Urothelium cell line (cell line): ENCODE data around the gene HOXA4.

ENCODE experiments used
- DNase-seq: peaks from one replicate; pipeline ENCODE4 v3.0.0; 2011; ENCODE audit warnings: low spot score, mixed read lengths
- FAIRE-seq: peaks from 2 replicates; lab custom pipeline; 2011; peaks lifted over from hg19 to GRCh38; lab: Jason Lieb, UNC

The HOXA4 gene

GRCh38 chr7:27138472-27138871 lies 7.9 kb upstream of the HOXA4 start:
- FAIRE-seq (no peak), DNase-seq (no peak)

GRCh38 chr7:27137640-27138315 lies 7.2 kb upstream of the HOXA4 start:
- FAIRE-seq (no peak), DNase-seq (no peak)

- no peak for DNase-seq
These were observed 3.8 kb upstream of the HOXA4 start for GRCh38 chr7:27134392-27134791.

DNA sequence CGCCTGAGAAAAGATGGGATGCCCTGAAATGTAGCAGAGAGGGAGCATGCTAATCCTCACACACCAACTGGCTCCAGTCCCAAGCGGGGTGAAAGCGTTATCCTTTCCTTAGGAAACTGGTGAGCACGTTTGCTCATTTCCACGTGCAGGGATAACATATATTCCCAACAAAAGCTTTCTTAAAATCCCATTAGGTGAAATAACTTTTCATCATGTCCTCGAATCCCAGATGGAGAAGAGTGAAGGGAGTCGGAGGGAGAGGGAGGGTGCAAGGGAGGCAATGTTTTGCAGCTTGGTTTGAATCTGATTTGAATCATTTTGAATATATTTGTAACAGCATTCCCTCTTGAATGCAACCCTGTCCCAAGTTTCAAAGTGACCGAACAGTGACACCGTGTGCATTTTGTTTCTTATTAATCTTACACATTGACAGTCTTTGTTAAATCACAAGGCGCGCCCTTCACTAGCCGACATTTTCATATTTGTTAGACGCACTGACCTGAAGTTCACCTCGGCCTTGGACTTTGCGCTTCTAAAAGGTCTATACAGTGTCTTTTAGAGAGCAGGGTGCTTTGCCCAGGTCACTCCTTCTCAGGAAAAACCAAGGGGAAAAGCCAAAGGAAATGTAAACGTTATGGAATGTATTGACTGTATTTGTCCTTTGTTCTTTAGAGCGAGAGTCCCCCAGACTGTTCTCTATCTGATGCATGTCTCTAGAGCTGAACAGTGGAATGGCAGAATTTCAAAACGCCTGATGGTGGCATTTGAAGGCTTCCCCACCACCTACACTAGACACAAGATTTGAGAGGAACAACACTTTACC lies 3.1 kb upstream of the HOXA4 start:
- FAIRE-seq (no peak), DNase-seq (no peak)

More at GRCh38 chr7:27134392-27134791, 3.8 kb upstream of the HOXA4 start:
- no peak for FAIRE-seq

GRCh38 chr7:27132978-27133377 lies 2.4 kb upstream of the HOXA4 start:
- no peak for DNase-seq
- FAIRE-seq = no peak

GRCh38 chr7:27132214-27132613 lies 1.7 kb upstream of the HOXA4 start:
- FAIRE-seq = no peak

DNA sequence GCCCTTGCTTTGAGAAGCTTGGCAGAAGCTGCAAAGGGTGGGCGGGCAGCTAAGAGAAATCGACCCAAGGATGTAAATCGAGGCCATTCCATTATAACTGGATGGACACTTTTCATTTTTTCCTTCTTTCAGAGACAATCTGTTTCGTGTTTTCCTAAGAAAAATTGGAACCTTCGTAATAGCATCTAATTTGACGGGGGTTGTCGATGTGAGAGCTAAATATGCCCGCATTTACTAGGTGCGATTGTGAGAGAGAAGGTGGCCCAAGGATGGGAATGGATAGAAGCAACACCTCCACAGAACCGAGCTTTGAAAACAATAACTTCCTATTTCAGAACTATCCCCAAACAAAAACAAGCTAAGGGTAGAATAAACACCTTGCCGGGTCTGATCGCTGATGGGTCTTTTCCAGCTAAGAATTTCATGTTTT lies 848 bp upstream of the HOXA4 start:
- no peak for FAIRE-seq
- DNase-seq = no peak

More at GRCh38 chr7:27132214-27132613, 1.7 kb upstream of the HOXA4 start:
- DNase-seq = no peak

GRCh38 chr7:27129729-27130539 lies 623 bp downstream of the HOXA4 start:
- peak; percentile 42 for FAIRE-seq
- DNase-seq = peak; percentile 83

DNA sequence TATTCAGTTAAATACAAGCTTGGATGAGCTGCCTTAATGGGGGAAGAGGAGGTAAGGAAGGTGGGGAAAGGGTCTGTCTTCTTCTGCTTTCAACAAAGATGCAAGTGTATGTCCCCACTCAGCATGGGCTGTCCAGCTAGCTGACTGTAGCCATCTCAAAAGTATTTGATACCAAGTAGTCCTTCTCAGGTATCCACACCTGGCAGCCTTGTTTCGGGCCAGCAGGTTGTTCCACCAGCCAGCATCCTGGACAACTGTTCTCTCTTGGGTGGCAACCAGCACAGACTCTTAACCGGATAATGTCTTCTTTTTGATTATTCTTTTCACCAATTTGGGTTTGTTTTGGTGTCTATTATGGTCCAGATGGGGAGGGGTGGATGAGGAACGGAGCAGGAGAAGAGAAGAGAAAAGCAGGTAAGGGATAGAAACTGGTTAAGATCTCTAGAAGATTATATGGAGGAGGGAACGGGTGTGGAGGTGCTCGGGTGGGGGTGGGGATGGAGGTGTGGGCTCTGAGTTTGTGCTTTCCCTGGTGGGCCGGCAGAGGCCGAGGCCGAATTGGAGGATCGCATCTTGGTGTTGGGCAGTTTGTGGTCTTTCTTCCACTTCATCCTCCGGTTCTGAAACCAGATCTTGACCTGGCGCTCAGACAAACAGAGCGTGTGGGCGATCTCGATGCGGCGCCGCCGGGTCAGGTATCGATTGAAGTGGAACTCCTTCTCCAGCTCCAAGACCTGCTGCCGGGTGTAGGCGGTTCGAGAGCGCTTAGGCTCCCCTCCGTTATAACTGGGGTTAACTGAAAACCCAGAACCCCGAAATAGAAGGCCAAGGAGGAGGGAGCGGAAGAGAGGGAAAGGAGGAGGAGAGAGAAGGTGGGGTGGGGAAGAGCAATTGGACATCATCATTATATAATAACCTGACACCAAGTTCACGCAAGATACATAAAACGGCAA lies 1.5 kb downstream of the HOXA4 start:
- FAIRE-seq (no peak), DNase-seq (no peak)

DNA sequence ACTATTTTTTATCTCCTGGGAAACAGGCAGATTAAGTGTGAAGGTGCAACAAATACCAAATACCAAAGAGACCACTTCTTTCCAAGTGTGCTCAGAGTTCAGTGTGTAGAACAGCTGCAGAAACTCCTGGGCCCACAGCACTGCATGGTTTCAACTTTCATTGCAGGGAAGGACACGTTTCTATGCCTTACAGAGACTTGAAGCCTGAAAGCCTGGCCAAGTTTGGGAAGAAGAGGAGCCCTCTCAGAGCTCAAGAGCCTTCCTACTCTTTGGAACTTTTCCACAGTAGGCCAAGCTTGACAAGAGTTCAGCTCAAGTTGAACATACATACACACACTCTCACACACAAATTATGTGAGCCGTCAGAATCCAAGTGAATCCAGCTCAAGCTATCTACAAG lies 2.5 kb downstream of the HOXA4 start:
- DNase-seq (no peak), FAIRE-seq (peak; percentile 13)

GRCh38 chr7:27126596-27127327 lies 3.8 kb downstream of the HOXA4 start:
- FAIRE-seq = no peak
- DNase-seq = no peak

DNA sequence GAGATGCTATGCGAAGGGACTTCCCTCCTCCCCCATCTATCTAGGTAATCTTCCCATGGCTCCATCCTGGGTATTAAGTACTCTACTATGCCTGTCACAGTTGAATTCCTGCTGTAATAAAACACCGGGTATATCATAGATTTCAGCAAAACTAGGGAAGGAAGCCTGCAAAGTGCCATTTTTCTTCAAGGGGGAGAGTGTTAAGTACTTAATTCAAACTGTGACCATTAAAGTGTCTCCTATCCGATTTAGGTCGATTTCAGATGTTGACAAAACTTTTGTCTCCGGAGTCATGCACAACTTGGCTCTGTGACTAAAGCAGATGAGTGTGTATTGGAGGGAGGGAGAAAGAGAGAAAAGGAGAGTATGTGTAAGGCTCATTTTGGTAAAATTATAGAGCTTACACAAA lies 4.6 kb downstream of the HOXA4 start:
- DNase-seq (no peak), FAIRE-seq (no peak)

- no peak for FAIRE-seq
These were observed 5.5 kb downstream of the HOXA4 start for GRCh38 chr7:27124902-27125689.

DNA sequence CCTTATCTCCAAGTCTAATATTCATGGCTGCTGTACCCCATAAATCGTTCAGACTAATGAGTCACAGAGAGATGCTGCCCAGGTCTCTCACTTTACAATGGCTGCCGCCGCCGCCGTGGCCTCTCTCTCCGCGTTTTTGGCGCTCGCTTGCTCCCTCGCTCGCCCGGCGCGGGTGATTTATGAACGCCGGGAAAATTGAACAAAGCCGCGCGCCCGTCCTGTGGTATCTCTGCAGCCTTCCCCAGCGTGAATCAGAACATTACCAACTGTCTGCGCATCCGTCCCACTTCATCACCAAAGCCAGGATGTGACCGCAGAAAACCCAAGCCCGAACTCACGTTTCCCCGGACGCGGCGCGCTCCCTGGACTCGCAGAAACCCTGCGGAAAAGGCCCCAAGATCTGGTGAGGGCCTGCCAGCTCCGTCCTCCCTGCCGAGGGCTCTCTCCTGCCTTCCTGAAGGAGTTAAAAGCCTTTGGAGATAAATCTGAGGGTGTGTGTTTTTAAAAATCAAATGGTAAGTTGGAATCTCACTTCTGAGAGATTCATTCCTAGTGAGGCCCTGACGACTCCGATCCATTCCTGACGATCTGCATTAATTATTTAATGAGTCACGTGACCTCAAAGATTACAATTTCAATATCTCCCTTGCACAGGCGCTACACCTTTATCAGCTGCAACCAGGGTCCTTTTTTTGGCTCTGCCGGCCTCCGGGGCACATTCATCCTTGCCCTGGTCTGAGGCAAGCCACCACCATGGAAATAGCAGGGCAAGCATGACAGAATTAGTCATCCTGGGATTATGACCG lies 6.3 kb downstream of the HOXA4 start:
- FAIRE-seq = no peak
- DNase-seq = no peak

More at GRCh38 chr7:27124902-27125689, 5.5 kb downstream of the HOXA4 start:
- no peak for DNase-seq

DNA sequence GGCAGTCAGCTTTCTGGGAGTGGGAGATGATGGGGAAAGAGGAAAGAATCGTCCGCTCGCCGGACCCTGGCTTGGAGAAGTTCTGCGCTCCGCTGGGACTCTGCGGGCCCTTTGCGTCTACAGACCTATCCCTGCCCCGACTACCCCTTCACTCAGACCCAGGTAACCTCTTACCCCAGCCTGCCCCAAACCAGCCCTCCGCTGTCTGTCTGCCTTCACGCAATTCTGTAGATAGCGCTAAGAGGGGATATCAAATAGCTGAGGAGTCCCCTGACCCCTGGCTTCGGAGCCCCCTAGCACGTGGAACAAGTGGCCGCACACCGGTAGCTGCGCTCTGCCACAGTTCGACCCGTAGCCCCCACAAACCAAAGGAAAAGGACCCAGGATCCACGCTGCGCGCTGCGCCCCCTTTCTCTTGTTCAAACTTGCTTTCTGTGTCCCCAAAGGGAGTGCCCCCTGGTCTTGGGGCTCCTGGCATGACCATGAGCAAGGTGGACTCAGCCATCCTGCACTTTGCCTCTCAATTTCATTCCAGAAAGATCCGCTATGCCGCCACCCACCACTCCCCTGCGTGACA lies 7.0 kb downstream of the HOXA4 start:
- DNase-seq (no peak), FAIRE-seq (no peak)

GRCh38 chr7:27123007-27123476 lies 7.5 kb downstream of the HOXA4 start:
- FAIRE-seq (no peak), DNase-seq (no peak)
